GM18870 (cell line): ENCODE measurements around the gene ADORA2B.
"Not testable (repeated sequence)": the region's sequence is repeated elsewhere in the genome, so short reads cannot be mapped to it uniquely, and the experiment has no call there.

Experiments
- ATAC-seq: cut with Tn5 transposase; IDR thresholded peaks from one replicate; pipeline ENCODE4 v1.9.1; 2021; ENCODE audit warnings: moderate library complexity; ENCODE audit not compliant: unreplicated experiment

ADORA2B gene

DNA sequence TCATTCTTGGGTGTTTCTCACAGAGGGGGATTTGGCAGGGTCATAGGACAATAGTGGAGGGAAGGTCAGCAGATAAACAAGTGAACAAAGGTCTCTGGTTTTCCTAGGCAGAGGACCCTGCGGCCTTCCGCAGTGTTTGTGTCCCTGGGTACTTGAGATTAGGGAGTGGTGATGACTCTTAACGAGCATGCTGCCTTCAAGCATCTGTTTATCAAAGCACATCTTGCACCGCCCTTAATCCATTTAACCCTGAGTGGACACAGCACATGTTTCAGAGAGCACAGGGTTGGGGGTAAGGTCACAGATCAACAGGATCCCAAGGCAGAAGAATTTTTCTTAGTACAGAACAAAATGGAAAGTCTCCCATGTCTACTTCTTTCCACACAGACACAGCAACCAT lies 34.1 kb downstream of the ADORA2B start:
- not testable (repeated sequence) for ATAC-seq

GRCh38 chr17:15981208-15981607 lies 36.3 kb downstream of the ADORA2B start:
- ATAC-seq: peak; percentile 84

DNA sequence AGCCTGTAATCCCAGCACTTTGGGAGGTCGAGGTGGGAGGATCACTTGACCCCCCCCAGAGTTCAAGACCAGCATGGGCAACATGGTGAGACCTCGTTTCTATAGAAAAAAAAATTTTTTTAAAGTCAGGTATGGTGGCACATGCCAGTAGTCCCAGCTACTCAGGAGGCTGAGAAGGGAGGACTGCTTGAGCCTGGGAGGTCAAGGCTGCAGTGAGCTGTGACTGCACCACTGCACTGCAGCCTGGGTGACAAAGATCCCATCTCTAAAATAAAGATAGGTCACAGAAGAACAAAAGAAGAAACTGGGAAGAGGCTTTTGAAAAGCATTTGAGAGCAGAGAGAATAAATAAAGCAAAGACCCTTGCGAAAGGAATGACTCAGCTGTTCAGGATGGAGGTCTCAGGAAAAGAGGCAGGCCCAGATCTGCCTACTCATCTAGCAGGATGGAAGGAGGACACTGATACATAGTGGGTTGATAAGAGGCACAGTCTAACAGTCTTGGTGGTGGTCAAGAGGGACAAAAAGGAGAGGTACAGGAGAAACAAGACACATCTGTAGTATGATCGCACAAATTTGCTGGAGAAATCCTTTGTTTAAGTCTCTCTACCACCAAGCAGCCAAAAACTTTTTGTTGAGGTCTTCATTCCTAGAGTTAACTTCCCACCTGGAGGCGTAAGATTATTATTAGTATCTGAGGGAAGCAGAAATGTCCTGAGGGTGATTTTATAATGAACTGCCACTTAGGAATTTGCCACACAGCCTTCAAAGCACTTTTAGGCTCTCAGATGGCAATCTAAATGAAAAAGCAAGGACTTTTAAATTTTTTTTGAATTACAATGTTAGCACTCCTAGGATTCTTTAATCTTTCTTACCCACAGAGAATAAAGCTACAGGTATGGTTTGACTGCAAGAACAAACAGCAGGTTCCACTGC lies 37.0 kb downstream of the ADORA2B start:
- no peak for ATAC-seq

DNA sequence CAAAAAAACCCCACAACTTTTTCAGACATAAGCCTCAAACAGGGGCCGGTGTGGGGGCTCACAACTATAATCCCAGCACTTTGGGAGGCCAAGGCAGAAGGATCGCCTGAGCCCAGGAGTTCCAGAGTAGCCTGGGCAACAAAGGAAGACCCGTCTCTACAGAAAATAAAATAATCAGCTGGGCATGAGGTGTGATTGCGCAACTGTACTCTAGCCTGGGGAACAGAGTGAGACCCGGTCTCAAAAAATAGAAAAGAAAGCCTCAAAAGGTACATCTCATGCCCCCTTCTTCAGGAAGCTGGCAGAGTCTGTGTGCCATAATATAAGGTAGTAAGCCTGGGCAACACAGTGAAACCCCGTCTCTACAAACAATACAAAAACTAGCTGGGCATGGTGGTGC lies 51.4 kb downstream of the ADORA2B start:
- no peak for ATAC-seq

DNA sequence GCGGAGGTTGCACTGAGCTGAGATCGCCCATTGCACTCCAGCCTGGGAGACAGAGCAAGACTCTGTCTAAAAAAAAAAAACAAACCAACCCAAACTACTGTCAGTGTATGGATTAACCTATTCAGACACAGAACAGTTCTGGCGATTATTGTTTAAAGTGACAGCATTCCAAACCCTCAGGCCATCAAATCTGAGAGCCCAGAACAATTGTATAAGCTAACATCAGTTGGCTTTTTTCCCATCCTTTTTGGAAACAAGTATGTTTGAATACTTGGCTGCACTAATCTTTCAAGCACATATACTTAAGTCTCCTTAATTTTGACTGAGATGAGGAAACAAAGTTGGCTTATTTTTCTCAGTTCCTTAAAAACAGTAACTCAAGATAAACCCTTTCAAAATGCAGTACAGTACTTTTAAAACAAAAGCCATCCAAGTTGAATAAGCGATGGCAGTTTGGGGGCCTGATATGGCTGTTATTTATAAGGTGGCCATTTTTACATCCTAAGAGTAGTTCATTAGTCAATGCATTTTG lies 53.2 kb downstream of the ADORA2B start:
- ATAC-seq: no peak

GRCh38 chr17:15999141-15999973 lies 54.4 kb downstream of the ADORA2B start, which contains the start of the genes TTC19 and ZSWIM7:
TTC19 (plus strand) TSS chr17:15999824; CDS start chr17:15999849, 25 bp downstream.
ZSWIM7 (minus strand) TSS chr17:15999704; CDS start chr17:15999594, 110 bp downstream.
- peak; percentile 89 for ATAC-seq

DNA sequence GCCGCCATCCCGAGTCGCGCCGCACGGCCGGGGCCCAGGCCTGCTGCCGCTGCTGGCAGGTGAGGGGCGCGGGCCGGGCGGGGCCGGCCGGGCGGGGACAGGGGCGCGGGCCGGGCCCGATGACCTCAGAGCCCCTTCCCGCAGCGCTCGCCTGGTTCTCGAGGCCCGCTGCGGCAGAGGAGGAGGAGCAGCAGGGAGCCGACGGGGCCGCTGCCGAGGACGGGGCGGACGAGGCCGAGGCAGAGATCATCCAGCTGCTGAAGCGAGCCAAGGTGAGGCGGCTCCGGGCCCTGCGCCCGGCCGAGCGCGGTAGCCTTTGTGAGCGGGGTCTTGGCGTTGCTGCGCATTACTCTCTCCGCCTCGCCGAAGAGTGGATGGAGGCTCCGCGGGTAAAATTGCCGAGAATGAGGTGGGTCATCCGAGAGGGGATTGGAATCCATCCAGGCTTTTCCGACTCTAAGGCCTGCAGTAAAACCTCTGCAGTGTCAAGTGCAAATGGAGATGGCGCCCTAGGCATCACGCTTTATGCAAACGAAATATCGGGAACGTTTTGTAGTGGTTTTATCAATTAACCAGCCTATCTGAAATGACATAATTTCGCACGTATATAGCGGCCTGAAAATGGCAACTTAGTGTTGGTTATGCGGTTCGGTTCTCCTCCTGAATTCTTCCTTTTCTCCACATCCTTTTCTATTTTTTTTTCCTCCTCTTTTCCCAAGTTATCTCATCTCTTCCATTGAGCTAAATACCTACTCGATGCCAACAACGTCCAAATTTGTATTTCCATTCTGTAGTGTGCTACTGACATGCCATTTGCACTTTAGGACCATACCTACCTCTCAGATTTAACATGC lies 55.3 kb downstream of the ADORA2B start:
- peak; percentile 10 for ATAC-seq

DNA sequence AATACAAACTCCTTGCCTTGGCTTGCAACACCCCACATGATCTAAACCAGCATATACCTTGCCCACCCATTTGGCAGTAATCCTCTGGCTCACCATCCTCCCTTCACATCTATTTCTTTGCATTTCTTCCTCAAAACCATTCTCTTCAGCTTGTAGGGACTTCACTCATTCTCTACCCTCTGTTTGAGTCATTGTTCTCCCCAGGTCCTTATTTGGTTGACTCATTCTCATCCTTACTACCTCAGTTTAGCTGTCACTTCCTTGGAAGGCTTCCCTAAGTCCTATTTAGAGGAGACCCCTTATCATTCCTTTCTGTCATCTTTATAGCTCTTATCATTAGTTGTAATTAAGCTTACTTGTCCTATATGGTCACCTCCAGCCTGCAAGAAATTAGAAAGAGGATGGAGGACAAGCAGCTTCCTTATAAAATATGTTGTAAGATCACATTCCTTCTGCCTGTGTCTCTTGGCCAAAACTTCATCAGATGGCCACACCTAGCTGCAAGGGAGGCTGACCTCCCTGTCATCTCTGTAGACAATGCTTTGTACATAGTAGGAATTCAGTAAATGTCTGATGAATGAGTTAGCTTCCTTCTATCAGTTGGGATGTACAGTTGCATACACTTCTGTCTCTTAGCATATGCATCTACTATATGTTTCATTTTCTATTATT lies 56.4 kb downstream of the ADORA2B start:
- no peak for ATAC-seq

- no peak for ATAC-seq
Observed at GRCh38 chr17:16002708-16003260, 57.9 kb downstream of the ADORA2B start.

- no peak for ATAC-seq
Observed at GRCh38 chr17:16003841-16004240, 58.9 kb downstream of the ADORA2B start.

GRCh38 chr17:16005636-16006035 lies 60.7 kb downstream of the ADORA2B start:
- ATAC-seq: no peak

- no peak for ATAC-seq
Observed at GRCh38 chr17:16007439-16007838, 62.5 kb downstream of the ADORA2B start.

DNA sequence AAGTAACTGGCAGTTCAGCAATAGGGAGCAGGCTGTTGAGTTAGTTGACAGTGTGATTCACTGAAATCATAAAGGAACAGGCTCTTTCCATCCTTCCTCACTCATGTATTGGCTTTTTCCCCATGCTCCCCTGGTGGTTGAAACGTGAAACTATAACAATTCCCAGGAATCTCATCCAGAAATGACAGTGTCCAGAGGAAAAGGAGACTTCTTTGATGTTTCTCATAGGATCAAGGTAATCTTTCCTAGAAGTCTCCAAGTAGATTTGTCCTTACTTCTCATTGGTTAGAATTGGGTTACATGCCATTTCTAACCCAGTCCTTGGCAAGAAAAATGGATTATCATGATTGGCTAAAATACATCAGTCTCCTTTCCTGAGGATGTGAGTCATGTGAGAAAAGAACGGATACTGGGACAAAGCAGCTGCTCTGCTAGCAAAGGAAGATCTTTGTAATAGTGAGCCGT lies 69.0 kb downstream of the ADORA2B start:
- no peak for ATAC-seq

GRCh38 chr17:16019347-16019746 lies 74.4 kb downstream of the ADORA2B start:
- no peak for ATAC-seq

- ATAC-seq: no peak
Observed at GRCh38 chr17:16023881-16024280, 79.0 kb downstream of the ADORA2B start.

GRCh38 chr17:16025202-16025601 lies 80.3 kb downstream of the ADORA2B start:
- no peak for ATAC-seq
